HPDE6-E6E7 (cell line): ENCODE results near the gene NTRK3.

Experiments used
- DNase-seq: peaks from one replicate; pipeline ENCODE4 v3.0.0; 2011; ENCODE audit warnings: missing footprints; ENCODE audit errors: extremely low spot score

The NTRK3 gene

GRCh38 chr15:88124199-88124598 is 132.3 kb downstream of the NTRK3 start:
- no peak for DNase-seq

DNA sequence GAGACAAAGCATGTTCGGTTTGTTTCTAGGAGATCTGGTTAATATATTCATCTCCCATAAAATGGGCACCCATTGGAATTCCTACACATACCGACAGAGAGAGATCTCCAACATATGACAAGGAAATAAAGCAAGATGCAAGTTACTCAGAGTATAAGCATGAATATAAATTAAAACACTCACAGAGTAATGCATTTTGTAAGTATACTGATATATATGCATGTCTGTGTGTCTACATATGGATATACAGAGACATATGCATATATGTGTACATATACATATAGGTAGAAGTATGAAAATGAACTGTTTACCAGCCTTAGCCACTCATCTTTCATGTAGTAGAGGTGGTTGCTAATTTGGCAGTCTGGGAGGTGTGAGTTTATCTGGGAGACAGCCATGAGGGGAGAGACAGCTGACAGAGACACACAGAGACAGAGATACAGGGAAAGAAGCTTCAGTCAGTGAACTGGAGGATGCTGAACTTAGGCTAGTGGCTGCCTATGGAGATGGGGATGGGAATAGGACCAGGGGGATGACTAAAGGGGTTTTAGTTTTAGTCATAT is 134.5 kb downstream of the NTRK3 start:
- no peak for DNase-seq

DNA sequence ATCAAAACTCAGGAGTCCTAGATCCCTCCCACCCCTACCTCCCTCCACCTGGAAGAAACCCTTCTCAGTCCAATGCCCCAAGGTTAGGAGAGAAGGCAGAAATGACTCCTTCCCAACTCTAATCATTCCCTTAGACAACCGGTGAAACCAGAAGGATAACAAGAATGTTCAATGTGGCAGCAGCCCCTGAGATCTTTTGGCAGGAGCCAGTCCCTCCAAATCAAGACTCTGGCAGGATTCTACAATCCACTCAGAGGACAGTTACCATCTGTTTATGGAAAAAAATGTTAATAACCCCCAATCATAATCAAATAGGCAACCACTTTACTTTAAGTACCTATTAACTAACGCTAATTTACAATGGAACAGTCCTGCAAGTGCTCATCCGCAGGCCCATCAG is 136.5 kb downstream of the NTRK3 start:
- no peak for DNase-seq

DNA sequence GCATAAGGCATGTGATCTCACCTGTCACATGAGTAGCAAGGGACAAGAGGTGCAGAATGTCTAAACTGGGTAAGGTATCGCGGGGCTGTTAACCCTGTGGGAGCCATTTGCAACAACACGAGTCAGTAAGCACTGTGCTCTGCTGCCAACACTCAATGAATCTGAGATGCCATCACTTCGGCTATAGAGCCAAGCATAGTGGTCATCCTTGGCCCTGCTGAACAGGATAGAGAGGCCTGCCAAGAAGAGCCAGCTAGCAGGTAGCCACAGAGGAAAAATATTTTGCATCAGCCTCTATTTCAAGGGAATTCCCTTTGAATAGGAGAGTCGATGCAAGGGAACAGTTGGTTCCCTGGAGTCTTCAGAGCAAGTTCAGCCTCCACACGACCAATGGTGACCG is 137.8 kb downstream of the NTRK3 start:
- DNase-seq, result no peak

GRCh38 chr15:88118035-88118434 is 138.5 kb downstream of the NTRK3 start:
- DNase-seq, result no peak

- DNase-seq, result no peak
These were observed 140.9 kb downstream of the NTRK3 start for GRCh38 chr15:88115486-88116152.

DNA sequence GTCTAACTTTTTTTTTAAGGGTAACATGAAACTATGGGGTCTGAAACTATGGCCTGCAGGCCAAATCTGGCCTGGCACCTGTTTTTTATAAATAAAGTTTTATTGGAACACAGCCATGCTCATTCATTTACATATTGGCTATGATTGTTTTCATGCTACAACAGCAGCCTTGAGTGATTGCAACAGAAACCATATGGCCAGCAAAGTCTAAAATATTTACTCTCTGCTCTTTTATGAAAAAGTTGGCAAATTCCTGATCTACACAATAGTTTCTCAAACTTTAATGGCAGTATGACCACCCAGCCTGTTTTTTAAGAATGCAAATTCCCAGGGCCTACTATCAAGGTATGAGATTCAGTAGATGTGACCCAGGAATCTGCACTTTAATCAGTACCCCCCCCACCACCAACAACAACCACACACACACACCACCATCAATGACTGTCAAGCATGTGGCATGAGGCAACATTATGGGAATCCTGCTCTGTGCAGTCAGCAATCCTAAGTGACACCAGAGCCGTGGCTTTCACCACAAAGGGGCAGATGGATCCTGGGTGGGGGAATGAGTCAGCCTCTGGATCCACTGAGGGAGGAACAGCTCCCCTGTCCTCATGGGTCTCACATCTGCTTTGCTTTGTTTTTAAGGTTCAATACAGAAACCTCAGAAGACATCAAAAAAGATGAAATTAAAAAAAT is 142.8 kb downstream of the NTRK3 start:
- no peak for DNase-seq

- no peak for DNase-seq
These were observed 147.5 kb downstream of the NTRK3 start for GRCh38 chr15:88108991-88109390.

GRCh38 chr15:88108477-88108876 is 148.1 kb downstream of the NTRK3 start:
- DNase-seq, result no peak

DNA sequence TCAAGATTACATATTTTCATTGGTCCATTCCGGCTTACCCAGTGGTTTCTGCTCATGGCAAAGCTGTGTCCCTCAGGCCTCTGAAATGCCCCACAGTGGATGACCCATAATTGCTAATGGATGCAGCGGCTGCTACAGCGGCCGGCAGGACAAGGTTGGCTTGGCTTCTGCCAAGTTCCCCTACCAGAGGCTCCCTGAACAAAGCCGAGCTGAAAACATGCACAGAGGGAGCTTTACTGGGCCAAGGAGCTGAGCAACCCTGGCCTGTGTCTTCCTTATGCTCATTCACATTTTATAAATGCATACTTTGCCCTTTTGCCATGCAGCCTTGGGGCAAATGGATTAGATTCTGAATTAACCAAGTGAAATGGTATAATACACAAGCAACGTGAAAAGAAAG is 150.5 kb downstream of the NTRK3 start:
- no peak for DNase-seq

DNA sequence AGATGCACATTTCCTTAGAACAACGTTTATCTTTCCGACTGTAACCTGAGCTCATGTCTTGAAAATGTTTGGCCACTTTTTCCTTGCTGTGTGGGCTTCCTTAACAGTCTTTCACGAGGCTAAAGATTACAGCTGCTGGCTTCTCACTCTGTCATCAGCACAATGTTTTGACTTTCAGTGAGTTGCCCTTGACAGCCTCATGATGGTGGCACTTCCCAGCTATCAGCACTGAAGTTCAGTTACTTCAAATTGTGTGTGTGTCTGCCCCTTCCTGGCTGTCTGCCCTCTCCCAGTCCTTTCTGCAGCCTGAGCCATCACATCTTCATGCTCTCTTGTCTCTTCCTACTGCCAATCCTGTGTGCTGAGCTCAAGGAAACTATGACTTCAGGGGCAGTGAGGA is 152.2 kb downstream of the NTRK3 start:
- DNase-seq, result no peak

DNA sequence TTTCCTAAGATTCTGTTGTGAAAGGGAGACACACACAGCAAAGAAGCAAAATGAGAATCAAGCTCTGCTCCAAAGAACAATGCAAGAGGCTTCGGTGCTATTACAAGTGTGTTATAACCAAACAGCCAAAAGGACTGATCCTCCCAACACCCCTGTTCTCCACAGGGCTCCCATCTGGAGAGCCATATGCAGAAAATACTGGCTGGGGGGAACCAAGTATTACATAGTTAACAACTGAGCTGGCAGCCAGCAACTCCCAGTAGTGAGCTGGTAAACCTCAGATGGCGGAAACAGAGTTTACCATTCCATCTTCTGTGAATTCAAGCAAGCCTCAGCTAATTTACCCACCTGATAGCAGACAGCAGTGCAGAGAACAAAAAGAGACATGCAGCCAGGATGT is 156.4 kb downstream of the NTRK3 start:
- no peak for DNase-seq

GRCh38 chr15:88098361-88098760 is 158.2 kb downstream of the NTRK3 start:
- no peak for DNase-seq

GRCh38 chr15:88091444-88092016 is 165.0 kb downstream of the NTRK3 start:
- no peak for DNase-seq

GRCh38 chr15:88090481-88091011 is 166.0 kb downstream of the NTRK3 start:
- DNase-seq, result no peak

DNA sequence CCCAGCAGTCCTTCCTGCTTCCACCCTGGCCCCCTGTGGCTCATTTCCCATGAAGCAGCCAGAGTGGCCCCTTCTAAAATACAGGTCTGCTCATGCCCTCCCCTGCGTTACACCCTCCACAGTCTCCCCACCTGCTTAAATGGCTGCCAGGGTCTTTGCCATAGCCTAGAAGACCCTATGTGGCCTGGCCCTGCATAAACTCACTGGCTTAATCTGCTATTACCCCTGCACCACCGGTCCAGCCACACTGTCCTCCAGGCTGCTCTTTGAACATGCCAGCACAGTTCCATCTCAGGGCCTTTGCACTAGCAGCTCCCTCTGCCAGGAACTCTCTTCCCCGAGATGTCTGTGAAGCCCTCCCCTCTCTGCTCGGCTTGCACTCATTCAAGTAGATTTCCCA is 166.8 kb downstream of the NTRK3 start:
- no peak for DNase-seq

DNA sequence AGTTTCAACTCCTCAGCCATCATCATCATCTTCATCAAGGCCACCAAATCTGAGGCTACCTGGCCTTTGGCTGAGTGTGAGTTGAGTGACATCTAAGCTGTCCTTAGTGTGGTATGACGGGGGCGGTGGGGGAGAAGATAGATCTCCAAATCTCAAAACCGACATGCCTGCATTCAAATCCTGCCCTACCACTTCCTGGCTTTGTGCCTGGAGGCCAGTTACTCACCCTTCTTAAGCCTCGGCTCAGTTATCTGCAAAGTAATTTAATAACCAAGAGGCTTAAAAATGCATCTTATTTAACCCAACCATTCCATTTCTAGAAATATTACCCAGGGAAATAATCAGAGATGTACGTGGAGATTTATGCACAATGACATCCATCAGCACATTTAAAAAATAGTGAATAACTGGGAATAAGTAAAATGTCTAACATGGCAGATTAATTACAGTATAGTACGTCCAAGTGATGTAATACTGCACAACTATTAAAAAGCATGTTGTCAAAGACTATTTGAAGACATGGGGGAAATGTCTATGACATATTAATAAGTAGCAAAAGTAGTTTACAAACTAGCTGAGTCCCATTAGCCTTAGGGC is 167.4 kb downstream of the NTRK3 start:
- DNase-seq, result no peak

DNA sequence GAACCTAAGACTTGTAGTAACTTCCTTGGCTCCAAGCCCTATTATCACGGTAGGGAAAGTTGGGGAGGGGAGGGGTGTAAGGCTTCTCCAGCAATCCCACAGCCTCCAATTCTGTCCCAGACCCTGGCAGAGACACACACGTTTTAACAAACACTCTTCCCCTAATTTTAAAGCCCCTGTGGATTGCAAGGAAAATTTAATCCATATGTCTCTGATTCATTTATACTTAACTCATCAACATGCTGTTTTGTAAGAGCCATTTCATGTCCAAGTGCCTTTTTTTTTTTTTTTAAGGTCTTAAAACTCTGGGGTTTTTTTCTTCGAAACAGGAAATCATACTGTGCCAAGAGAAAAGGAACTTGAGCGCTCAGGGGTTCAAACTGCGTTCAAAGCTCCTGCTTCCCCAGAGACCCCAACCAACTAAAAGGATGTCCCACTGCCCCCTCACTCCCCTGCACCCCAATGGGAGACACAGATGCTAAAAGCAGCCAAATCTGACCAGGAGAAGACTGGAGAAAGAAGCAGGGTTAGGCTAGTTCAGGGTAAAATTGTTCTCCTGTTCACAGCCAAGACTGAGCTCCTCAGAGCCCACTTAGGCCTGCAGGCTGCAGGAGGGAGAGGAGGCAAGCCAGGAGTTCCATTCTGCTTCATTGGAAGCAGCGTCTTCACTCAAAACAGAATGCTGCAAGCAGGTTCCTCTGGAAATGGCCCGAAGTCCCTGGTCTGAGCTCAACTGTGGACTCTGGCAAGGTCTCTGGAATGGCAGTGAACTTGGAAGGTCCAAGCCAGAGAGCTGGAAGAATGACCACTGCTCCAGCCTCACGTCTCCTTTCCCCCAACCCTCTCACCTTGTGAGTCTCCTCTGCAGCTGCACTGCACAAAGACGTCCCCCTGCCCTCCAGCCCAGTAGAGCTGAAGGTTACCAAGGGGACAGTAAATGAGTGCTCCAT is 172.5 kb downstream of the NTRK3 start:
- DNase-seq, result no peak

- no peak for DNase-seq
These were observed 175.9 kb downstream of the NTRK3 start for GRCh38 chr15:88080616-88081015.

DNA sequence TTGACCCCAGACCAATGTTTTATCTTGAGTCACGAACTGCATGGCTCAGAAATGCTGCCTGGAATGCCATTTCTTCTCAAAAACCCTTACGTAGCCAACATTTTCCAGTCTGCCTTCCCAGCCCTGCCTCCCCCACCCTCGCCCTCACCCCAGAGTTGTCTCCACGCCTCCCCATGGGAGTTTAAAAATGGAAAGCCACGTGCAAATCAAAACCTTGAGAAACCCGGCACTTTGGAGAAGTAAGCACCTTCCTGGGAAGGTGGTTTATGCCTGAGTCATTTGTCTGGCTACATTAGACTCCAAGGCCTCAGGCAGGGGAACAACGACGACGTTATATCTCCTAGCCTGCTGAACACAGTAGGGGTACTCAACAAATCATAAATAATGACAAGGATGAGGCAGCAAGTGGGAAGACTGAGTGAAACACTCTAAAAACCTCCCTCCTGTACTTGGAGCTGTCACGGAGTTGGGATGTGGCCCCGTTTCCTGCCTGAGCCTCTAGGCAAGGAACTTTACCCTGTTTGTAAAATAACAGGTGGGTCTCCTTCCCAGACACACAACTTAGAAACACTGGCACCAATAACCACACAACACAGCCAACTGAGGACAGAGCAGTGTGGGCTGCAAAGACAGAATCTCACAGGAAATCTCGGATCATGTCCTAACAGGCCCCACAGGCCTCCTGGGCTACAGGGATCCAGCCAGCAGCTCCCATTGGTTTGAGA is 179.1 kb downstream of the NTRK3 start:
- no peak for DNase-seq

- DNase-seq, result no peak
These were observed 180.2 kb downstream of the NTRK3 start for GRCh38 chr15:88076328-88076727.
